ENCODE measurements around the gene RNASEH2C. TPM values are rescaled to one million over a fixed set of nuclear protein-coding genes. Genes with fewer than 3 reads are reported as not detected.

The RNASEH2C gene
- total and polyA plus RNA-seq, 4 donors: 21.8 to 97.7 (median 75.4) TPM

DNA sequence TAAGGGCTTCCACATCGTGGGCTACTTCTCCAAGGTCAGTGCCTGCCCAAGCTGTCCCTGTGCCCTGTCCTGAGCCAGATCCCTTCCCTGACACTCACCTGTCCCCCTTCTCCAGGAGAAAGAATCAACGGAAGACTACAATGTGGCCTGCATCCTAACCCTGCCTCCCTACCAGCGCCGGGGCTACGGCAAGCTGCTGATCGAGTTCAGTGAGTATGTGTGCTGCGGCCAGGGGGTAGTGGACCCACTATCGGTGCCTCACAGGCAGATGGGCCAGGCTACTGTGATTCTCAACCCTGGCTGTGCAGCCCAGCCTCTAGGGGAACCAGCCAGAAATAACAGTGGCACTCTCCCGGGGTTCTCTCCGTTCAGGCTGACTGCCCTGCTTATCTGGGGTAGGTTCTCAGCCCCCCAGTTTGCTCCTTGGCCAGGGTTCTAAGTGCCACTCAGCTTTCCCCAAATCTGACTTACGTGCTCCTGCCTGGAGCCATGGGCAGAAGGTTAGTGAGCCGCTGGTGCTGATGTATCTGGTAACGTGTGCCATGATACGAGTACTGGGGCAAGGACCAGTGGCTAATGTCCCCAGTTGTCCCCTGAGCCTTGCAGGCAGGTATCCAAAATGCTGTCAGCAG is 3.7 kb downstream of the RNASEH2C start:
- Histone ChIP-seq H3K27ac (ENCODE audit: low read depth in 1 of 2, low read length in 1 of 2) (no peak overlapping the region), H3K9me3 (ENCODE audit: control insufficient read depth in 4 of 4, insufficient read depth in 3 of 4, low read length in 3 of 4) (no peaks in the 10 kb centered on the region), H3K4me3 (no peak overlapping the region), H3K27me3 (ENCODE audit: control insufficient read depth in 3 of 3, insufficient read depth in 3 of 3, low read length in 2 of 3) (no peaks in the 10 kb centered on the region), H3K4me1 (ENCODE audit: control insufficient read depth in 5 of 5, insufficient read depth in 5 of 5, low read length in 5 of 5) (peaks cover 0 to 23% (median 8%) of the 10 kb centered on the region in 5 donors), H3K36me3 (ENCODE audit: control insufficient read depth in 4 of 4, insufficient read depth in 4 of 4, low read length in 4 of 4) (peaks cover 9 to 60% (median 54%) of the 10 kb centered on the region in 4 donors), H3K9ac (ENCODE audit: insufficient read depth in 1 of 2, low read length in 2 of 2) (no peak overlapping the region)
- no peak for ATAC-seq (ENCODE audit: insufficient read depth, low FRiP score)
- TF ChIP-seq, protein P1, sequence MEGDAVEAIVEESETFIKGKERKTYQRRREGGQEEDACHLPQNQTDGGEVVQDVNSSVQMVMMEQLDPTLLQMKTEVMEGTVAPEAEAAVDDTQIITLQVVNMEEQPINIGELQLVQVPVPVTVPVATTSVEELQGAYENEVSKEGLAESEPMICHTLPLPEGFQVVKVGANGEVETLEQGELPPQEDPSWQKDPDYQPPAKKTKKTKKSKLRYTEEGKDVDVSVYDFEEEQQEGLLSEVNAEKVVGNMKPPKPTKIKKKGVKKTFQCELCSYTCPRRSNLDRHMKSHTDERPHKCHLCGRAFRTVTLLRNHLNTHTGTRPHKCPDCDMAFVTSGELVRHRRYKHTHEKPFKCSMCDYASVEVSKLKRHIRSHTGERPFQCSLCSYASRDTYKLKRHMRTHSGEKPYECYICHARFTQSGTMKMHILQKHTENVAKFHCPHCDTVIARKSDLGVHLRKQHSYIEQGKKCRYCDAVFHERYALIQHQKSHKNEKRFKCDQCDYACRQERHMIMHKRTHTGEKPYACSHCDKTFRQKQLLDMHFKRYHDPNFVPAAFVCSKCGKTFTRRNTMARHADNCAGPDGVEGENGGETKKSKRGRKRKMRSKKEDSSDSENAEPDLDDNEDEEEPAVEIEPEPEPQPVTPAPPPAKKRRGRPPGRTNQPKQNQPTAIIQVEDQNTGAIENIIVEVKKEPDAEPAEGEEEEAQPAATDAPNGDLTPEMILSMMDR (IDR thresholded peaks at IDR 0.05; ENCODE audit: control extremely low read depth, extremely low read depth): no peak
- WGBS, 2 donors: 92% methylated on average over 14 of the region's 14 CpGs
- DNase-seq: no peak

DNA sequence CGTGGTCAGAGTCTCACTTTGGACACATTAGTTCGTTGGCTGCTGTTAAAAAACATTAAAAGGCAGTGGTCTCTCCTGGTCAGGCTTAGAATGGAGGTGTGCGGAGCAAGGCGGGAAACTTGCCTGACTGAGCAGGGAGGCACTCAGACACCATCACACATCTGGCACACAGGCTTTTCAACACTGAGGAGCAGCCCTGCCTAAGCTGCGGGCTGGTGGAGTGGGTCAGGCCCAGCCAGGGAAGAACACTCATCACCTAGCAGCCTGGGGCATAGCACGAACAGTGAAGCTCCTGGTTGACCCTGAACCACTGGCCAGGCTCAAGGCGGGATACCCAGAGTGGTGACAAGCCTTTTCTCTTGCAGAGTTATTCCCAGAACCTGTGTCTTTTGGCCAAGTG is 4.3 kb downstream of the RNASEH2C start:
- Histone ChIP-seq H3K27me3 (ENCODE audit: control insufficient read depth in 3 of 3, insufficient read depth in 3 of 3, low read length in 2 of 3) (no peaks in the 10 kb centered on the region), H3K36me3 (ENCODE audit: control insufficient read depth in 4 of 4, insufficient read depth in 4 of 4, low read length in 4 of 4) (peaks cover 9 to 60% (median 54%) of the 10 kb centered on the region in 4 donors), H3K27ac (ENCODE audit: low read depth in 1 of 2, low read length in 1 of 2) (no peak overlapping the region), H3K4me1 (ENCODE audit: control insufficient read depth in 5 of 5, insufficient read depth in 5 of 5, low read length in 5 of 5) (peaks cover 0 to 24% (median 8%) of the 10 kb centered on the region in 5 donors), H3K9me3 (ENCODE audit: control insufficient read depth in 4 of 4, insufficient read depth in 3 of 4, low read length in 3 of 4) (no peaks in the 10 kb centered on the region), H3K4me3 (no peak overlapping the region), H3K9ac (ENCODE audit: insufficient read depth in 1 of 2, low read length in 2 of 2) (no peak overlapping the region)
- TF ChIP-seq, protein P1 (IDR thresholded peaks at IDR 0.05; ENCODE audit: control extremely low read depth, extremely low read depth): no peak
- ATAC-seq (ENCODE audit: insufficient read depth, low FRiP score) (no peak), DNase-seq (no peak)
- 90 to 93% methylated on average over 7 of the region's 7 CpGs for WGBS, 2 donors

DNA sequence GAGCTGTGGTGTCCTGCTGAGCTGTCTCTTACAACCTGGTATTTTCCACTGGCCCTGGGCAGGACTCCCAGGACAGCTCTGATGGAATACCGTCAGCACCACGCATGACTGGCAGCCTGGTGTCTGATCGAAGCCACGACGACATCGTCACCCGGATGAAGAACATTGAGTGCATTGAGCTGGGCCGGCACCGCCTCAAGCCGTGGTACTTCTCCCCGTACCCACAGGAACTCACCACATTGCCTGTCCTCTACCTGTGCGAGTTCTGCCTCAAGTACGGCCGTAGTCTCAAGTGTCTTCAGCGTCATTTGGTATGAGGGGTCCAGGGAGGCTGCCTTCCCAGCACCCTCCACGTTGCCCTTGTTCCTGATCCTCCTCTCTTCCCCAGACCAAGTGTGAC is 6.2 kb downstream of the RNASEH2C start:
- H3K9ac ChIP-seq (ENCODE audit: insufficient read depth in 1 of 2, low read length in 2 of 2): no peak overlapping the region
- TF ChIP-seq, protein P1 (IDR thresholded peaks at IDR 0.05; ENCODE audit: control extremely low read depth, extremely low read depth): no peak
- H3K27me3 ChIP-seq (ENCODE audit: control insufficient read depth in 3 of 3, insufficient read depth in 3 of 3, low read length in 2 of 3): no peaks in the 10 kb centered on the region
- peaks cover 9 to 56% (median 53%) of the 10 kb centered on the region in 4 donors for H3K36me3 ChIP-seq (ENCODE audit: control insufficient read depth in 4 of 4, insufficient read depth in 4 of 4, low read length in 4 of 4)
- H3K4me3 ChIP-seq: no peak overlapping the region
- H3K27ac ChIP-seq (ENCODE audit: low read depth in 1 of 2, low read length in 1 of 2): no peak overlapping the region
- WGBS, 2 donors: 92% methylated on average over 16 of the region's 16 CpGs
- ATAC-seq (ENCODE audit: insufficient read depth, low FRiP score): no peak
- no peaks in the 10 kb centered on the region for H3K9me3 ChIP-seq (ENCODE audit: control insufficient read depth in 4 of 4, insufficient read depth in 3 of 4, low read length in 3 of 4)
- H3K4me1 ChIP-seq (ENCODE audit: control insufficient read depth in 5 of 5, insufficient read depth in 5 of 5, low read length in 5 of 5): peaks cover 0 to 19% (median 7%) of the 10 kb centered on the region in 5 donors
- DNase-seq: no peak
